Suppressor macrophage treated with lipopolysaccharide for 1 hour (primary cell): ENCODE measurements around the gene CADPS2.
"Not testable (repeated sequence)": the region's sequence is repeated elsewhere in the genome, so short reads cannot be mapped to it uniquely, and the experiment has no call there.

ENCODE experiments used
- DNase-seq, 3 donors: peaks; one replicate each; pipeline ENCODE4 v3.0.0-alpha.2; 2020 to 2022

The CADPS2 gene

GRCh38 chr7:122658856-122659255 is 227.4 kb downstream of the CADPS2 start:
- no peak for DNase-seq

GRCh38 chr7:122653685-122654084 is 232.6 kb downstream of the CADPS2 start:
- no peak for DNase-seq

GRCh38 chr7:122652876-122653275 is 233.4 kb downstream of the CADPS2 start:
- DNase-seq, result no peak

DNA sequence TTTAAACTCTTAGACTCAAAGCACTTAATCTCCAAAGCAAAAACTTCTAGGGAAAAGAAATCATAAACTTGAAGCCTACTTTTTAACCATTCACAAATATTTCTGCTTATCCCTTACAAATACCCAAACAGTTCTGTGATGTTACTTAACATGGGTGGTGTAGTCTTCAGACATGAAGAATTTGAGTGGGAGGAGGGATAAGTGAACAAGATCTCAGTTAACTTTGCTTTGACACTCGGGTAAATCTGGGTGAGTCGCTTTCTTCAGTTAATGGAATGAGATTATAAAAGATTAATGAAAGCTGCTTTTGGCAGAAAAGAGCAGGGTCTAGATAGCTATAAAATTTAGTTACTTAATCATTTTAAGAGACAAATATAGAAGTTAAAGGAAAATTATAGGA is 234.8 kb downstream of the CADPS2 start:
- DNase-seq, result no peak

GRCh38 chr7:122643250-122643649 is 243.0 kb downstream of the CADPS2 start:
- DNase-seq, result no peak

DNA sequence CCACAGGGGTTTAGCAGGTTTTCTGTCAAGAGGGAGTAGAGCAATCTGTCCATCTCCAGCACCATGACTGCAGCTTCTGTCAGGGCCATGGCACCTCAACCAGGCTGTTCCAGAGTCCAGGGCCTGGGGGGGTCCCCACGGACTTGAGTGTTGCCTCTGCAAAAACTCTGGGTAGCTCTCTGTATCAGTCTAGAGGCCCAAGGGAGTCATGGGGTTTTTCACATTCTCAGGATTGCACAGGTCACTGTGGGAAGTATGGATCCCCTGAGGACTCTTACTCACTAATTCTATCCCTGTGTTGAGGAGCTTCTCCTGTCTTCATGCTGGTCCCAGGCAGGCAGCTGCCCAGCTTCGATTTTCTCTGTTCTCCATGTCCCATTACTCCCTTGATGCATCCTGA is 247.8 kb downstream of the CADPS2 start:
- DNase-seq, result no peak

DNA sequence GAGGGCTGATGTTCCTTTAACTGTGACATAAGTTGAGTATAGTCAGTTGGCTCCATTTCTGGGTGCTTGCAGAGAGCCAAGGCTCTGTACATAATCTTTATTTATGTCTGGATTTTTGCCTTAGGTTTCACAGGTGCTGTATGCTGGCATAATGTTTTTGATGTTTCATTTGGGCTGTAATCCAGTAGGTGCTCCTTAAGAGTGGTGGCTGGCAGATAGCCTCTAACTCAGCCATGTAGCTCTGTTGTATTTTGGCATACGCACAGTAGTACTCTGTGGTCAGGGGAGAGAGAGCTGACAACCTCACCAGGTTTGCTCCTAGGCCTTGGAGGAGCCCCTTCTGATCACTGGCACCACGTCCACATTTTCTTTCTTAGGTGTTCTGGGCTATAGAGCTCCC is 248.5 kb downstream of the CADPS2 start:
- DNase-seq, result no peak

DNA sequence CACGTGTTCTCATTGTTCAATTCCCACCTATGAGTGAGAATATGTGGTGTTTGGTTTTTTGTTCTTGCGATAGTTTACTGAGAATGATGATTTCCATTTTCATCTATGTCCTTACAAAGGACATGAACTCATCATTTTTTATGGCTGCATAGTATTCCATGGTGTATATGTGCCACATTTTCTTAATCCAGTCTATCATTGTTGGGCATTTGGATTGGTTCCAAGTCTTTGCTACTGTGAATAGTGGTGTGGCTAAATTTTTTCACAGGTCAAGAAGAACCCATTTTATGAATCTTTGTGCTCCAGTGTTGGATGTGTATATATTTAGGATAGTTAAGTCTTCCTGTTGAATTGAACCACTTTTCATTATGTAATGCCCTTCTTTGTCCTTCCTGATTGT is 250.8 kb downstream of the CADPS2 start:
- DNase-seq, result not testable (repeated sequence)

GRCh38 chr7:122633472-122633871 is 252.8 kb downstream of the CADPS2 start:
- no peak for DNase-seq

GRCh38 chr7:122632238-122632637 is 254.0 kb downstream of the CADPS2 start:
- no peak for DNase-seq

GRCh38 chr7:122629412-122629953 is 256.8 kb downstream of the CADPS2 start:
- DNase-seq, result no peak

- no peak for DNase-seq
These were observed 257.4 kb downstream of the CADPS2 start for GRCh38 chr7:122628651-122629411.

DNA sequence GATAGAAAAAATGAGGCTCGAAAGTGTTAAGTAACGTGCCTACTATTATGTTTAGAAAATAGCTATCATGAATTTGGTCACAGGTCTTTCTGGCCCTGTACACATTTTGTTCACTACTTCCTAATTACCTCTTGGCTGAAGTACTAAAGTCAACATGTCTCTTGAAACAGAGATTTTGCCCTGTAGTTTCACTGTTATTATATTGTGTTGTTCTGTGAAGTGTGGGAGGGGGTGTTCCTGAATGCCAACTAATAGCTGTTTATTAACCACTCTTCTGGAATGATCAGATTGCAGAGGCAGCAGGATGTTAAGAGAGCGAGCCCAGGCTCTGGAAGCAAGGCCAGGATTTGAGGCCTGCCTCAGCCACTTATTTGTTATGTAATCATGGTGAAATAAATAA is 259.5 kb downstream of the CADPS2 start:
- DNase-seq, result no peak

DNA sequence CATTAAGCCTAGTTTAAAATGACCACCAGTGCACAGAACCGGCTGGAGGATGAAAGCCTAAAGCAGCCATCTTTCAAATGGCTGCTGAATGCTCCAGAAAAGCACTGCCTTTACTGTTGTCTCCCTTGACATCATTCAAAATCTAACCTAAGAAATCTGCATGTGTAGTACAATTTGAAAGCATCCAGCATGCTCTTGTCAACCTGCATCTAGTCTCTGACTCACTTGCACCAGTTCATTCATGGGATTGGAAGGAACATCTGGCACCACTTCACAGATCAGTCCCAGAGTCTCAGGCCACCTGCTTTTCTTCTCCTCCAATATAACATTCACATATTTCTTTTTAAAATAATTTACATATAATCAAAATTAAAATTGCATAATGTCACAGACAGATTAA is 263.6 kb downstream of the CADPS2 start:
- DNase-seq, result no peak

GRCh38 chr7:122619664-122620063 is 266.6 kb downstream of the CADPS2 start:
- DNase-seq, result no peak

- DNase-seq, result no peak
These were observed 267.6 kb downstream of the CADPS2 start for GRCh38 chr7:122618585-122619189.

GRCh38 chr7:122616951-122617350 is 269.3 kb downstream of the CADPS2 start:
- no peak for DNase-seq

GRCh38 chr7:122605929-122606328 is 280.3 kb downstream of the CADPS2 start:
- no peak for DNase-seq

GRCh38 chr7:122604251-122604650 is 282.0 kb downstream of the CADPS2 start:
- DNase-seq, result no peak

GRCh38 chr7:122602800-122603199 is 283.5 kb downstream of the CADPS2 start:
- no peak for DNase-seq

GRCh38 chr7:122600630-122601029 is 285.6 kb downstream of the CADPS2 start:
- no peak for DNase-seq

DNA sequence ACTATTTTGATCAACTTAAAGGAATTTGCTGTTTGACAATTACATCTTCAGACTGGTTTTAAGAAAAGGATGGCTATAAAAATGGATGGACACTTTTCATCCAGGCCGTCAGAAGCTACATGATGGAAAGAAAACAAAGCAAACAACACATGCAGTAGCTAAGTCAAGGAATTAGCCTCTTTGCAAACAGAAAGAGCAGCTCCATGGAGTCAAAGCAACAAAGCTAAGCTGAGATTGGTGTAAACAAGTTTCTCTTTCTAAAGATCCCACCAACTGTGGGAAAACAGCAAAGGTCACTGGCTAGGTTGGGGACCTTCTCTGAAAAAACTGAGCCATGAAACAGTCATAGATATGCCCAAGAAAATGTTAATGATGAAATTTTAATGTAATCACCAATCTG is 286.2 kb downstream of the CADPS2 start:
- no peak for DNase-seq

DNA sequence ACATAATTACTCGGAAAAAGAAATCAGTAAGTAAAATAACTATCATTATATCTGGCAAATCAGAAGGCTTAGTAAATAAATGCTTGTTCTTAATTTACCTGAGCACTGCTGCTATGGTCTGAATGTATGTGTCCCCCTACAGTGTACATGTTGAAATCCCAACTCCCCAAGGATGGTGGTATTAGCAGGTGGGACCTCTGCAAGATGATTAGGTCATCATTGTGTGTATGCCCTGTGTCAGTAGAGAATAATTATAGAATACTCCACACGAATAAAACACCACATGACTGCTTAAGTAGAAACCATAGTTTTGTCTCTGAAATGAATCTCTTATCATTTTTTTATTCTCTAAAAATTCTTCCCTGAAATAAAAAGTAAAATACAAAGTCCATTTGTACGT is 289.0 kb downstream of the CADPS2 start:
- no peak for DNase-seq

DNA sequence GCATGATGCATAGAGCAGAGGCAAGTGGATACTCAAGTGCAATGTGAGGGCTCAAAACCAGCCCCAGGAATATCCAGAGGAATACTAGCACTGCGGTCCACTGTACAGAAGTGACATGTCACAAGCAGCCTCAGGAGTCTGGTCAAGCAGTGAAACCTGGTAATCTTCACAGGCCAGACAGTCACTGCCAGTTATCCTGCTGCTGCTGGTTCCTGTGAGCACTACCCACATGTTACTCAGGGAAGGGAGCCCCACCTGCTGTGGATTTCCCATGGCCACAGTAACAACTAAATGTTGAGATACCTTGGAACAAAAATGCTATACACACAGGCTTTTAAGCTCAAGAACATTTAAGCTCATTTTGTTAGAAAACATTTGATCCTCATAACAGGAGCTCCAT is 290.4 kb downstream of the CADPS2 start:
- DNase-seq, result no peak

GRCh38 chr7:122588621-122589020 is 297.6 kb downstream of the CADPS2 start:
- DNase-seq, result no peak
